ENCODE data around the gene FGF11.

Gene FGF11

DNA sequence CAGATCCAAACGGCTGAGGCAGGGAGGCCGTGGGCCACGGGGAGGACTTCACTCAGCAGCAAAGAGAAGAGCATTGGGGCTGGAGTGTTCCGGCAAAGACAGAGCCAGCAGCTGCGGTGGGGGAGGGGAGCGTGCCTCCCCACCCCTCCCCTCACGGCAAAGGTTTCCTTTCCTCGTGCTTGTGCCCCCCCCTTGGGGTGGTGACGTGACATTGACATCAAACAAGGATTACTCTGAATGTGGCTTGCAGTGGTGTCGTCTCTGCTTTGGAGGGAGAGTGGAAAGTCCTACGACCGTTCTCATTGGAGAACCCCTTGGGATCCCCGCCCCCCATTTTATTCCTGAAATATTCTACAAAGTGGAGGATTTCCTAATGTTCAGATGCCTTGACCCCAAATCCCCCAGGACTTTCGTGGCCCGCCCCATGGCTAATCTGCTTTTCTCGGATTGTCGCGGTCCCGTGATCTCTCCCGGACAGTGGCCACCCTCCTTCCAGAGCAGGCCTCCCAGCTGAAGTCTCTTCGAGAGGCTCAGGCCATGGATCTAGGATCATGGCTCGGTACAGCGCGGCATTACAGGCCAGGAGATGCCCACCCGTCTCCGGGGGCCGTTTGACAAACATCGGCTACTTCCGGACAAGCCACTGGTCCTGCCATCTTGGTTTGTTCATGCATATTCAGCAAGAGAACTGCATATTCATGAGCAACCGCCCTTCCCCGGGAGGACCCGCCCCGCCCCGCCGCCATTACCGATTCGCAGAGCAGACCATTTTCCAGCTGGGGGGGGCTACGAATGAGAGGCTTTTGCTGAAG is 44.1 kb downstream of the FGF11 start (continued):
- TF ChIP-seq ZBTB48 (tag by site-specific recombination; IDR thresholded peaks at IDR 0.05) = 0 out of 2 replicates have a peak, but pooled peaks have one; percentile 12
- 0 out of 2 replicates have a peak, but pooled peaks have one; percentile 47 for TF ChIP-seq ZNF610 (tag by site-specific recombination; IDR thresholded peaks at IDR 0.05; ENCODE audit: borderline replicate concordance)
- TF ChIP-seq, protein P1, sequence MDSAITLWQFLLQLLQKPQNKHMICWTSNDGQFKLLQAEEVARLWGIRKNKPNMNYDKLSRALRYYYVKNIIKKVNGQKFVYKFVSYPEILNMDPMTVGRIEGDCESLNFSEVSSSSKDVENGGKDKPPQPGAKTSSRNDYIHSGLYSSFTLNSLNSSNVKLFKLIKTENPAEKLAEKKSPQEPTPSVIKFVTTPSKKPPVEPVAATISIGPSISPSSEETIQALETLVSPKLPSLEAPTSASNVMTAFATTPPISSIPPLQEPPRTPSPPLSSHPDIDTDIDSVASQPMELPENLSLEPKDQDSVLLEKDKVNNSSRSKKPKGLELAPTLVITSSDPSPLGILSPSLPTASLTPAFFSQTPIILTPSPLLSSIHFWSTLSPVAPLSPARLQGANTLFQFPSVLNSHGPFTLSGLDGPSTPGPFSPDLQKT (IDR thresholded peaks at IDR 0.05; ENCODE audit: borderline replicate concordance, low read depth, low read length) = no peak
- TF ChIP-seq, protein P2, sequence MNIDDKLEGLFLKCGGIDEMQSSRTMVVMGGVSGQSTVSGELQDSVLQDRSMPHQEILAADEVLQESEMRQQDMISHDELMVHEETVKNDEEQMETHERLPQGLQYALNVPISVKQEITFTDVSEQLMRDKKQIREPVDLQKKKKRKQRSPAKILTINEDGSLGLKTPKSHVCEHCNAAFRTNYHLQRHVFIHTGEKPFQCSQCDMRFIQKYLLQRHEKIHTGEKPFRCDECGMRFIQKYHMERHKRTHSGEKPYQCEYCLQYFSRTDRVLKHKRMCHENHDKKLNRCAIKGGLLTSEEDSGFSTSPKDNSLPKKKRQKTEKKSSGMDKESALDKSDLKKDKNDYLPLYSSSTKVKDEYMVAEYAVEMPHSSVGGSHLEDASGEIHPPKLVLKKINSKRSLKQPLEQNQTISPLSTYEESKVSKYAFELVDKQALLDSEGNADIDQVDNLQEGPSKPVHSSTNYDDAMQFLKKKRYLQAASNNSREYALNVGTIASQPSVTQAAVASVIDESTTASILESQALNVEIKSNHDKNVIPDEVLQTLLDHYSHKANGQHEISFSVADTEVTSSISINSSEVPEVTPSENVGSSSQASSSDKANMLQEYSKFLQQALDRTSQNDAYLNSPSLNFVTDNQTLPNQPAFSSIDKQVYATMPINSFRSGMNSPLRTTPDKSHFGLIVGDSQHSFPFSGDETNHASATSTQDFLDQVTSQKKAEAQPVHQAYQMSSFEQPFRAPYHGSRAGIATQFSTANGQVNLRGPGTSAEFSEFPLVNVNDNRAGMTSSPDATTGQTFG (tag by site-specific recombination; IDR thresholded peaks at IDR 0.05; ENCODE audit: borderline replicate concordance) = no peak
- TF ChIP-seq, protein P3, sequence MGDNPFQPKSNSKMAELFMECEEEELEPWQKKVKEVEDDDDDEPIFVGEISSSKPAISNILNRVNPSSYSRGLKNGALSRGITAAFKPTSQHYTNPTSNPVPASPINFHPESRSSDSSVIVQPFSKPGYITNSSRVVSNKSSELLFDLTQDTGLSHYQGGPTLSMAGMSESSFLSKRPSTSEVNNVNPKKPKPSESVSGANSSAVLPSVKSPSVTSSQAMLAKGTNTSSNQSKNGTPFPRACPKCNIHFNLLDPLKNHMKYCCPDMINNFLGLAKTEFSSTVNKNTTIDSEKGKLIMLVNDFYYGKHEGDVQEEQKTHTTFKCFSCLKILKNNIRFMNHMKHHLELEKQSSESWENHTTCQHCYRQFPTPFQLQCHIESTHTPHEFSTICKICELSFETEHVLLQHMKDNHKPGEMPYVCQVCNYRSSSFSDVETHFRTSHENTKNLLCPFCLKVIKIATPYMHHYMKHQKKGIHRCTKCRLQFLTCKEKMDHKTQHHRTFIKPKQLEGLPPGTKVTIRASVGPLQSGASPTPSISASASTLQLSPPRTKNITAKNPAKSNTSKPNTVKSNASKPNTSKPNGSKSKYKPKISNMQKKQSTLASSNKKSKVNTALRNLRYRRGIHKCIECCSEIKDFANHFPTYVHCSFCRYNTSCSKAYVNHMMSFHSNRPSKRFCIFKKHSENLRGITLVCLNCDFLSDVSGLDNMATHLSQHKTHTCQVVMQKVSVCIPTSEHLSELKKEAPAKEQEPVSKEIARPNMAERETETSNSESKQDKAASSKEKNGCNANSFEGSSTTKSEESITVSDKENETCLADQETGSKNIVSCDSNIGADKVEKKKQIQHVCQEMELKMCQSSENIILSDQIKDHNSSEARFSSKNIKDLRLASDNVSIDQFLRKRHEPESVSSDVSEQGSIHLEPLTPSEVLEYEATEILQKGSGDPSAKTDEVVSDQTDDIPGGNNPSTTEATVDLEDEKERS (tag by site-specific recombination; IDR thresholded peaks at IDR 0.05) = no peak
- TF ChIP-seq ZNF623 (tag by site-specific recombination; IDR thresholded peaks at IDR 0.05) = no peak; the same call in 1 of the 2 replicates
- peak; percentile 76 for TF ChIP-seq GLIS1 (tag by site-specific recombination; IDR thresholded peaks at IDR 0.05)
- peak; percentile 64 for TF ChIP-seq KLF9 (tag by site-specific recombination; IDR thresholded peaks at IDR 0.05; ENCODE audit: low read depth)
- no peak for TF ChIP-seq HOXA7 (CRISPR knock-in tag; IDR thresholded peaks at IDR 0.05; ENCODE audit: borderline replicate concordance)
- TF ChIP-seq ZNF416 (tag by site-specific recombination; IDR thresholded peaks at IDR 0.05) = no peak
- TF ChIP-seq ZNF501 (tag by site-specific recombination; IDR thresholded peaks at IDR 0.05) = peak; percentile 49; the same call in 1 of the 2 replicates
- TF ChIP-seq ZNF571 (tag by site-specific recombination; IDR thresholded peaks at IDR 0.05) = no peak
- TF ChIP-seq, protein P4, sequence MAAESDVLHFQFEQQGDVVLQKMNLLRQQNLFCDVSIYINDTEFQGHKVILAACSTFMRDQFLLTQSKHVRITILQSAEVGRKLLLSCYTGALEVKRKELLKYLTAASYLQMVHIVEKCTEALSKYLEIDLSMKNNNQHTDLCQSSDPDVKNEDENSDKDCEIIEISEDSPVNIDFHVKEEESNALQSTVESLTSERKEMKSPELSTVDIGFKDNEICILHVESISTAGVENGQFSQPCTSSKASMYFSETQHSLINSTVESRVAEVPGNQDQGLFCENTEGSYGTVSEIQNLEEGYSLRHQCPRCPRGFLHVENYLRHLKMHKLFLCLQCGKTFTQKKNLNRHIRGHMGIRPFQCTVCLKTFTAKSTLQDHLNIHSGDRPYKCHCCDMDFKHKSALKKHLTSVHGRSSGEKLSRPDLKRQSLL (tag by site-specific recombination; IDR thresholded peaks at IDR 0.05) = no peak
- no peak for TF ChIP-seq ZNF76 (tag by site-specific recombination; IDR thresholded peaks at IDR 0.05; ENCODE audit: borderline replicate concordance, low read depth)
- no peak for TF ChIP-seq OVOL3 (tag by site-specific recombination; IDR thresholded peaks at IDR 0.05)
- TF ChIP-seq ZNF2 (tag by site-specific recombination; IDR thresholded peaks at IDR 0.05) = peak; percentile 20; the same call in 1 of the 2 replicates
- no peak for TF ChIP-seq ZNF112 (tag by site-specific recombination; IDR thresholded peaks at IDR 0.05)
- peak; percentile 92 for TF ChIP-seq ZNF335 (tag by site-specific recombination; conservative IDR thresholded peaks at IDR 0.05)
- no peak for TF ChIP-seq ZNF221 (tag by site-specific recombination; IDR thresholded peaks at IDR 0.05; ENCODE audit: borderline replicate concordance)
- TF ChIP-seq KLF8 (tag by site-specific recombination; IDR thresholded peaks at IDR 0.05) = peak; percentile 84
- peak; percentile 74; the same call in 1 of the 2 replicates for TF ChIP-seq ZNF391 (tag by site-specific recombination; IDR thresholded peaks at IDR 0.05; ENCODE audit: borderline replicate concordance, low read depth)
- peak; percentile 66 for TF ChIP-seq SP7 (tag by site-specific recombination; IDR thresholded peaks at IDR 0.05)
- TF ChIP-seq ZFP41 (tag by site-specific recombination; IDR thresholded peaks at IDR 0.05; ENCODE audit: borderline replicate concordance) = no peak
- TF ChIP-seq ZBTB8A (tag by site-specific recombination; IDR thresholded peaks at IDR 0.05) = peak; percentile 33; the same call in 1 of the 2 replicates
- no peak for TF ChIP-seq TRIM28 (IDR thresholded peaks at IDR 0.05; ENCODE audit: borderline replicate concordance, low read length)
- peak; percentile 99 for TF ChIP-seq ZBTB21 (tag by site-specific recombination; IDR thresholded peaks at IDR 0.05)
- TF ChIP-seq, protein P5, sequence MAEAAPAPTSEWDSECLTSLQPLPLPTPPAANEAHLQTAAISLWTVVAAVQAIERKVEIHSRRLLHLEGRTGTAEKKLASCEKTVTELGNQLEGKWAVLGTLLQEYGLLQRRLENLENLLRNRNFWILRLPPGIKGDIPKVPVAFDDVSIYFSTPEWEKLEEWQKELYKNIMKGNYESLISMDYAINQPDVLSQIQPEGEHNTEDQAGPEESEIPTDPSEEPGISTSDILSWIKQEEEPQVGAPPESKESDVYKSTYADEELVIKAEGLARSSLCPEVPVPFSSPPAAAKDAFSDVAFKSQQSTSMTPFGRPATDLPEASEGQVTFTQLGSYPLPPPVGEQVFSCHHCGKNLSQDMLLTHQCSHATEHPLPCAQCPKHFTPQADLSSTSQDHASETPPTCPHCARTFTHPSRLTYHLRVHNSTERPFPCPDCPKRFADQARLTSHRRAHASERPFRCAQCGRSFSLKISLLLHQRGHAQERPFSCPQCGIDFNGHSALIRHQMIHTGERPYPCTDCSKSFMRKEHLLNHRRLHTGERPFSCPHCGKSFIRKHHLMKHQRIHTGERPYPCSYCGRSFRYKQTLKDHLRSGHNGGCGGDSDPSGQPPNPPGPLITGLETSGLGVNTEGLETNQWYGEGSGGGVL (tag by site-specific recombination; IDR thresholded peaks at IDR 0.05) = peak; percentile 96
